Ishikawa (cell line): ENCODE measurements around the gene PNPLA2.

ENCODE experiments used
- CEBPB ChIP-seq: IDR thresholded peaks from 2 replicates; pipeline ENCODE4 v1.6.1; 2012
- CREB1 ChIP-seq: IDR thresholded peaks from 2 replicates; pipeline ENCODE4 v1.6.1; 2012; ENCODE audit warnings: low read depth
- EGR1 ChIP-seq: IDR thresholded peaks from 2 replicates; pipeline ENCODE4 v1.6.1; 2012
- EP300 ChIP-seq: IDR thresholded peaks from 2 replicates; pipeline ENCODE4 v1.6.1; 2012; ENCODE audit warnings: borderline replicate concordance
- FOXM1 ChIP-seq: IDR thresholded peaks from 2 replicates; pipeline ENCODE4 v1.6.1; 2012; ENCODE audit warnings: low read depth, borderline replicate concordance
- MAX ChIP-seq: IDR thresholded peaks from 2 replicates; pipeline ENCODE4 v1.6.1; 2012
- NFIC ChIP-seq: IDR thresholded peaks from 2 replicates; pipeline ENCODE4 v1.6.1; 2012
- RAD21 ChIP-seq: IDR thresholded peaks from 2 replicates; pipeline ENCODE4 v1.6.1; 2012; ENCODE audit warnings: low read depth
- REST ChIP-seq: IDR thresholded peaks from 2 replicates; pipeline ENCODE4 v1.6.1; 2012; ENCODE audit warnings: low read depth, mild to moderate bottlenecking
- TAF1 ChIP-seq: IDR thresholded peaks from 2 replicates; pipeline ENCODE4 v1.6.1; 2012; ENCODE audit warnings: low read depth, mild to moderate bottlenecking
- TCF12 ChIP-seq: IDR thresholded peaks from 2 replicates; pipeline ENCODE4 v1.6.1; 2012; ENCODE audit warnings: low read depth
- TEAD4 ChIP-seq: IDR thresholded peaks from 2 replicates; pipeline ENCODE4 v1.6.1; 2012
- USF1 ChIP-seq: IDR thresholded peaks from 2 replicates; pipeline ENCODE4 v1.6.1; 2012
- YY1 ChIP-seq: IDR thresholded peaks from 2 replicates; pipeline ENCODE4 v1.6.1; 2012; ENCODE audit warnings: low read depth
- ZBTB7A ChIP-seq: IDR thresholded peaks from 2 replicates; pipeline ENCODE4 v1.6.1; 2012; ENCODE audit warnings: low read depth

The PNPLA2 gene

GRCh38 chr11:820655-821511, 2.2 kb downstream of the PNPLA2 start:
- TF ChIP-seq YY1 (no peak), USF1 (no peak), EGR1 (no peak), TCF12 (peak; percentile 53; the same call in 1 of the 2 replicates), CEBPB (peak; percentile 89), CREB1 (no peak), TEAD4 (peak; percentile 81), RAD21 (no peak), NFIC (peak; percentile 59), MAX (peak; percentile 24; the same call in 1 of the 2 replicates), ZBTB7A (no peak)

GRCh38 chr11:821512-822371, 3.0 kb downstream of the PNPLA2 start:
- TF ChIP-seq USF1 = no peak
- no peak for TF ChIP-seq NFIC
- TF ChIP-seq TAF1 = no peak
- TF ChIP-seq RAD21 = no peak
- no peak for TF ChIP-seq EP300
- TF ChIP-seq TCF12 = no peak
- TF ChIP-seq ZBTB7A = no peak
- no peak for TF ChIP-seq REST
- TF ChIP-seq TEAD4 = no peak
- TF ChIP-seq FOXM1 = no peak
- no peak for TF ChIP-seq EGR1
- no peak for TF ChIP-seq MAX
- no peak for TF ChIP-seq CREB1
- no peak for TF ChIP-seq CEBPB
- no peak for TF ChIP-seq YY1

- no peak for TF ChIP-seq YY1
- TF ChIP-seq REST = no peak
- no peak for TF ChIP-seq MAX
- no peak for TF ChIP-seq NFIC
- no peak for TF ChIP-seq FOXM1
- TF ChIP-seq USF1 = no peak
- TF ChIP-seq CEBPB = no peak
- TF ChIP-seq CREB1 = no peak
- TF ChIP-seq TCF12 = no peak
- TF ChIP-seq EP300 = no peak
- TF ChIP-seq ZBTB7A = no peak
- no peak for TF ChIP-seq EGR1
- TF ChIP-seq TEAD4 = no peak
Measured at GRCh38 chr11:823441-824291, 5.0 kb downstream of the PNPLA2 start.

- TF ChIP-seq CEBPB = no peak
- TF ChIP-seq TCF12 = no peak
- no peak for TF ChIP-seq EP300
- no peak for TF ChIP-seq TEAD4
- TF ChIP-seq EGR1 = no peak
- no peak for TF ChIP-seq CREB1
- TF ChIP-seq MAX = no peak
- no peak for TF ChIP-seq TAF1
- no peak for TF ChIP-seq USF1
- no peak for TF ChIP-seq FOXM1
- no peak for TF ChIP-seq NFIC
- no peak for TF ChIP-seq ZBTB7A
- no peak for TF ChIP-seq YY1
- TF ChIP-seq RAD21 = no peak
- no peak for TF ChIP-seq REST
Measured at GRCh38 chr11:824292-824880, 5.7 kb downstream of the PNPLA2 start.
